GM23248 (cell line): ENCODE data around the gene SMCO2.

ENCODE experiments used
- EZH2 ChIP-seq: fragments of 200-600 bp; sonication (generic); IDR thresholded peaks from 2 replicates; pipeline ENCODE4 v1.6.1; 2018; ENCODE audit warnings: antibody characterized with exemption, mild to moderate bottlenecking; ENCODE audit not compliant: insufficient read depth, poor library complexity, severe bottlenecking
- EZH2phosphoT487 ChIP-seq: fragments of 200-600 bp; sonication (generic); IDR thresholded peaks from 2 replicates; pipeline ENCODE4 v1.6.1; 2018; ENCODE audit warnings: antibody characterized with exemption, moderate library complexity, mild to moderate bottlenecking, low read depth; ENCODE audit not compliant: insufficient read depth

DNA sequence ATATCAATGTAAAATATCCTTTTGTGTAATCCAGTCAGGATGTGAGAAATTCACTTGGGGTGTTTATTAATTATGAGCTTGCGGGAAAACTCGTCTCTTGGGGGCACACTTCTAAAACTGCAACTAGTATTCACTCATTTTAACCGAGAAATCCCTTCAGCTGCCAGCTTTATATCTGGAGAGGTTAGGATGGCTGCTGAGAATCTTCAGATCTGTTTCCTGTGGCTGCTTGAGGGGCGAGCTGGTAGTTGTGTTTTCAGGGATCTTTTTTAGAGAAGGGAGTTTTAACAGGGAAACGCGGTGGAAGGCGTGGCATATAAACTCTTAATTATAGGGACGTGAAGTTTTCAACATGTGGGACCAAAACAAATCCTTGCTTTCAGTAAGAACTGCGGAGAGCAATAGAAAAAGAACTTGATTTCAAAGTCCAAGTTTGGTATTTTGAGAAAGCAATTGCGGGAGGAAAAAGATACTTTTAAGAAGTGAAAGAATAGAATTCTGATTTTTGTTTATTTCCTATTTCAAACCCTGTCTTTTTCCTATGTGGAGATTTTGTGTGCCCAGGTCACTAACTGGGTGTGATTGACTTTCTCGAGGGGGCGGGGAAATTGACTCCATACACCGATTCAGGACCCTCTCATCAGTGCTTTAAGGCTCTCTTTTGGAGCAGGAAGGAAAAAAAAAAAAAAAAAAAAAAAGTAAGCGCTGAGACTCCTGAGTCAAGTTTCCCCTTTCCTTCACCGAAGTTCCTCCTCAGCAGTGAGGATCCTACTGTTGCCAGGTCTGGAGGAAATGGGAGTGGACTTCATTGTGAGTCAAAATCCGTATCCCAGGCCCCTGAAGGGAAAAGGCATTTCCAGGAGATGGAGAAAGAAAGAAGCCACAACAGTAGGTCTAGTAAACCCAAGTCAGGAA is 78.6 kb downstream of the SMCO2 start:
- TF ChIP-seq EZH2 (no peak), EZH2phosphoT487 (no peak)
